ENCODE measurements around the gene AP1AR. TPM values are rescaled to one million over a fixed set of nuclear protein-coding genes. Genes with fewer than 3 reads are reported as not detected.
"Not testable (repeated sequence)": the region's sequence is repeated elsewhere in the genome, so short reads cannot be mapped to it uniquely, and the experiment has no call there.

Gene AP1AR
- 22.9 and 37.7 TPM in 2 replicates for total RNA-seq

DNA sequence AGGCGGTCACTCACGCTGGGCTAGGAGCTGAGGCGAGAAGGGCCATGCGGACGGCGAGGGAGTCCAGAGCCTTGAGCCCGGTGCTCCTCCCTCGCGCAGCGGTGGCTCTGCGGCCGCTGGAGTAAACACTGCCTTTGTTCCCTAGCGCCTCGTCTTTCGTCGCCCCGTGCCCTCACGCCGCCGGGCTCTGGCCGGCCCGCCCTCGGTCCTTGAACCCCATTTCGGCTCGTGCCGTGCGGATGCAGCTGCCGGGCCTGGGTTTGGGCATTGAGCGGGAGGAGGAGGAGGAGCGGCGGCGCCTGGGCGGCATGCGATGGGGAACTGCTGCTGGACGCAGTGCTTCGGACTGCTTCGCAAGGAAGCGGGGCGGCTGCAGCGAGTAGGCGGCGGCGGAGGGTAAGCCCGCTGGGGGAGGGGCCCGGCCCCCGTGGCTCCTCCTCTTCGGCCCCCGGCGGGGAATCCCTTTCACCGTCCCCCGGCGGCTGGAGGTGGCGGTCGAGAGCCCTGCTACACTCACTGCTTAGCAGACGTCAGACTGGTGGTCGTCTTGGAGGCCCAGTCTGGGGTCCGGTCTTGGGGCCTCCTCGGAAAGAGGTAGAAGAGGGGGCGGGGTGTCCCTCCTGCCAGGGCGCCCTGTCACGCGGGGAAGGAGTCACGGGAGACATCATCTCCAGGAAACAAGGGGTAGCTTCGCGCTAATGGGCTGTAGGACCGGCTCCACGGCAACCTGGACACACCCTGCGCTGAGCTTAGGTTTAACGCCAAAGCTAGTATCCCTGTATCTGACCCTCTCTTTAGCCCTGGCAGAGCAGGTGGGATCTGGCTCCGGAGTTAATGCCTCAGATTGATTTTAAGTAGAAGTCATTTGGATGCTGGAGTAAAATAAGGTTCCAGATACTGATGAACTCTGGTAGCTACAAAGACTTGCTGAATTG, at the start of gene AP1AR:
TSS of gene AP1AR (plus strand) at position 9 of the 935 bp plus-strand sequence. CDS start at position 314, 305 bp downstream.
- DNase-seq (ENCODE audit: low read depth in 2 of 2), result peak; percentile 85

DNA sequence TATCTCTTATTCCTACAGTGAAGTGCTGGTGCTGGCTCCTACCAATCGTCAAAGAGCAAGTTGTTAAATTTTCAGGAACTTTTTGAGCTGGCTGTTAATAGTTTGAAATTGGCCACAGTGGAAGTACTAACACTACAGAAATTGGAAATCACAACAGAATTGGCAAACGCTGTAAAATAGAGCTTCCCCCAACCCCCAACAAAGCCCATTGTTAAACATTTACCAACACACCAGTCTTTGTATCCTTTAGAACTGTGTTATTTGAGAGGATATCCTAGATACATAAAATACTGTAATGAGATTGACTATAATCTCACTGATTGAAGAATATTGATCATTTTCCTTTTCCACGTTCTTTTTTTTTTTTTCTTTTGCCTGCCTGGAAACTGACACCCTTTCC, 49.0 kb upstream of the AP1AR start:
- DNase-seq (ENCODE audit: low read depth in 2 of 2), result no peak

DNA sequence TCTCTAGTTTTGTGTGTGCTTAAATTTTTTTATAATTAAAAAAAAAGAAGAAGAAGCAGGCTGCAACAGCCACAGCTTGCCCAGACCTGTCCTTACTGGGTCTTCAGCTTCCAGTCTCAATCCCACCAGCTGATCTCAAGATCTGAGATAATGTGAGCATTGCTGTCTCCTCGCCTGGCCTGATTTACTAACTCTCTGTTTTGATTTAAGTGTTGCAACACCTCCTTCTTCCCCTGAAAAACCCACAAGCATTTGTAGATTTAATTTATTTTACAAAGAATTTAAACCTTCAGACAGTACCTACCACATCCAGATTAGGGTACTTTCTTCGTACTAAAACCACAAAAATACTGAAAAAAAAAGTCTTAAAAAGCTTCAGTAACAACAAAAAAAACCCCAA, 48.3 kb upstream of the AP1AR start:
- no peak for DNase-seq (ENCODE audit: low read depth in 2 of 2)

DNA sequence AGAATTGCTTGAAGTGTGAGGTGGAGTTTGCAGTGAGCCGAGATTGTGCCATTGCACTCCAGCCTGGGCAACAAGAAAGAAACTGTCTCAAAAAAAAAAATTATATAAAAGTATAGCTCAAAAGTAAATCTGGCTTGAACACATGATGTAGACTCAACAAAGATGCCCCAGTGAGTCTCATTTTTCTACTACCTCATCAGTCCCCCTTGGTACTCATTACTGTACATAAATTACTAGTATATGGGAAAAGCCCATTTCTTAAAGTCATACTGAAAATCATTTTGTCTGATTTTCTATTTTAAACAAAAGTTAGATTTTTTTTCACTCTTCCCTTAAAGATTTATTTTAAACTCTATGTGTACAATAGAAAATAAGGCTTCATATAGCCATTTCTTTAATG, 47.1 kb upstream of the AP1AR start:
- DNase-seq (ENCODE audit: low read depth in 2 of 2), result no peak

- DNase-seq (ENCODE audit: low read depth in 2 of 2), result no peak
Observed at GRCh38 chr4:112185334-112185733, 46.3 kb upstream of the AP1AR start.

GRCh38 chr4:112185740-112186670, 45.6 kb upstream of the AP1AR start:
- no peak for DNase-seq (ENCODE audit: low read depth in 2 of 2)

DNA sequence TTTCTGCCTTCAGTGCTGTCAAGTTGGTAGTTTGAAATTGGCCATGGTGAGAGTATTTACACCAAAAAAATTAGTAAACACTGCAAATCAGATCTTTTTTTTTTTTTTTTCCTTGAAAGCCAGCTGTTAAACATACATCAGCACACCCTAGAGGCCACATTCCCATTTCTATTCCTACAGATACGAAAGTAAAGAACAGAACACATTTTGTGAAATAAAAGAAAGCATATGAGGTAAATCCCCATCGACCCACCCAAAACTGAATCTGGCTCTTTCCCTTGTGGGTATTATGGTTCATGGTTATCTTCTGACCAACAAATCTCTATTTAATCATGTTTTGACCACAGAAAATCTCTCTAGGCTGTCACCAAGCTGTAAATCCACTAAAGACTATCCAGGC, 41.8 kb upstream of the AP1AR start:
- DNase-seq (ENCODE audit: low read depth in 2 of 2), result peak; percentile 39 to 57

GRCh38 chr4:112190684-112191083, 40.9 kb upstream of the AP1AR start:
- DNase-seq (ENCODE audit: low read depth in 2 of 2), result no peak

DNA sequence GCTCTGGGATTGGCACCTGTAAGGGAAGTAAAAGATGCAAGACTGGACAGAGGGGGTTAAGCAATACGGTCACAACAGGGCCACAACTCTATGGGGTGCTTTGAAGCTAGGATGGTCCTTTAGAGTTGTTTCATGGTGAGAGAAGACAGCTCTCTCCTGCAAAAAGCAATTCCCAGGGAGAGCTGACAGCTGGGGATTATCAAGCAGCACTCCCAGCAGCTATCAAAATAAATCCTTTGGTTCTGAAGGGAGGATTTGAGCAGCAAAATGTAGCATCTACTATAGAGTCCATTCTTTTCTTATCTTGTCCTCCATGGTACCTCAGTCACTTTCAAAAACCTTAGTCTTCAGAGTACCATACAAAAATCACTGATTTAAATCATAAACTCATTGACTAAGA, 35.1 kb upstream of the AP1AR start:
- no peak for DNase-seq (ENCODE audit: low read depth in 2 of 2)

DNA sequence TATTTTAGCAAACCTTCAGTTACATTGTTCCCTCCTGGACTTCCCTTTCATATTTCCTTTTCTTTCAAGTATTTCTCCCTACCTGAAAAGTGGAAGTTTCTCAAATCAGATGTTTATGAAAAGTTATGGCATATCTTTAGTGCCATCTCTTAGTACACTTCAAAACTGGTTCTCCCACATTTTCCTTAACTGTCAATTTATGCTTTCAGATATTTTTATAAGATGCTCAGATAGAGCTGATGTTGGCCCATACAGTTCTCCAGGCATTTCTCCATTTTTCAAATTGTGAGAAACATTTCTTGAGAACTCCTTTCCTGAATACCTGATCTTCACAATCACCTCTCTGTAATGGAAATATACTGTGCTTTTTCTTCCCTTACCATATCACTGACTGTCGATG, 32.5 kb upstream of the AP1AR start:
- no peak for DNase-seq (ENCODE audit: low read depth in 2 of 2)

DNA sequence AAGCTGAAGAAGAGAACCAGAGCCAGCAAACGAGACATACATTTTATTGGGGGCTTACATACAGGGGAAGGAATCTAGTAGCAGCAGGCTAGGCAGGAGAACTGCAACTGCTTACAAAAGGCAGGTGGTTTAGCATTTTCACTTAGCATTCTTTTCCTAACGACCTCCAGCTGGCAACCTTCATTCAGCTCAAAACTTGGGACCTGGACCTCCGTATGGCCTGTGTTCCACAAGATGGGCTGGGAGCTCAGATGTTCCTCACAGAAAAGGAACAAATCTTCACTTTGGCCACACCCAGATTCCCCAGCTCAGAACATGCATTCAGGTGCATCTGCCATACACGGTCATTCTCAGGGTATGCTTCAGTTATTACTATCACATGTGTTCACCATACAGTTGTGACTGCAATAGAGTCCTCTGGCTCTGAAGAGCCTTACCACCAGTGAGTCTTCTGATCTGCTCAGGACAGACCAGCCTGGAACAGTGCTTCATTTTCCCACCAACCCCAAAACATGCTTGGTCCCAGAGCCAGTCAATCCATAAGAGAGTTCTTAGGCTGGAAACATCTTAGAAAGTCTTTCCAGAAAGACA, 29.6 kb upstream of the AP1AR start:
- no peak for DNase-seq (ENCODE audit: low read depth in 2 of 2)

GRCh38 chr4:112203593-112203992, 28.0 kb upstream of the AP1AR start:
- no peak for DNase-seq (ENCODE audit: low read depth in 2 of 2)

DNA sequence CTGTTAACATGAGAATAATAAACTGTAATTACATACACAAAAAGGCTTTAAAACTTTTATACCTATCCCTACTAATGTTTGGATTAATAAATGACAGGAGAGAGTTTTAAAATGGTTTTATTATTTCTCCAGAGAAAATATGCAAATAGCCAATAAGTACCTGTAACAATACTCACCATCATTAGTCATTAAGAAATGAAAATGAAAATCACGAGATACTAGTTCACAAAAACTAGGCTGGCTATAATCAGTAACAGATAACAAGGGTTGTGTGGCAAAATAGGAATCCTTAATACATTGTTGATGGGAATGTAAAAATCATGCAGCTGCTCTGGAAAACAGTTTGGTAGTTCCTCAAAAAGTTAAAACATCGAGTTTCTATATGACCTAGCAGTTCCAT, 25.2 kb upstream of the AP1AR start:
- no peak for DNase-seq (ENCODE audit: low read depth in 2 of 2)

GRCh38 chr4:112208137-112209095, 23.2 kb upstream of the AP1AR start:
- not testable (repeated sequence) for DNase-seq (ENCODE audit: low read depth in 2 of 2)

DNA sequence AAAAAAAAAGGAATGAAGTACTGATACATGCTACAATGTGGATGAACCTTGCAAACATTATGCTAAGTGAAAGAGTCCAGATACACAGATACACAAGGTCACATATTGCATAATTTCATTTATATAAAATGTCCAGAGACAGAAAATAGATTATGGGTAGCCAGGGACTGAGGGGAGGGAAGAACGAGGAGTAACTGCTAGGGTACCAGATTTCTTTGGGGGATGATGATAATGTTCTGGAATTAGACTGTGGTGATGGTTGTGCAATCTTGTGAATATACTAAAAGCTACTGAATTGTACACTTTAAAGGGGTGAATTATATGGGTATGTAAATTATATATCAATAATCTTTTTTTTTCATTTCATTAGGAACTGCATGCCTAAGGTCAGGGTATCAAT, 20.8 kb upstream of the AP1AR start:
- DNase-seq (ENCODE audit: low read depth in 2 of 2), result no peak

- DNase-seq (ENCODE audit: low read depth in 2 of 2), result no peak
Observed at GRCh38 chr4:112213091-112213490, 18.5 kb upstream of the AP1AR start.

GRCh38 chr4:112213856-112214255, 17.7 kb upstream of the AP1AR start:
- DNase-seq (ENCODE audit: low read depth in 2 of 2), result peak; percentile 50 to 74

DNA sequence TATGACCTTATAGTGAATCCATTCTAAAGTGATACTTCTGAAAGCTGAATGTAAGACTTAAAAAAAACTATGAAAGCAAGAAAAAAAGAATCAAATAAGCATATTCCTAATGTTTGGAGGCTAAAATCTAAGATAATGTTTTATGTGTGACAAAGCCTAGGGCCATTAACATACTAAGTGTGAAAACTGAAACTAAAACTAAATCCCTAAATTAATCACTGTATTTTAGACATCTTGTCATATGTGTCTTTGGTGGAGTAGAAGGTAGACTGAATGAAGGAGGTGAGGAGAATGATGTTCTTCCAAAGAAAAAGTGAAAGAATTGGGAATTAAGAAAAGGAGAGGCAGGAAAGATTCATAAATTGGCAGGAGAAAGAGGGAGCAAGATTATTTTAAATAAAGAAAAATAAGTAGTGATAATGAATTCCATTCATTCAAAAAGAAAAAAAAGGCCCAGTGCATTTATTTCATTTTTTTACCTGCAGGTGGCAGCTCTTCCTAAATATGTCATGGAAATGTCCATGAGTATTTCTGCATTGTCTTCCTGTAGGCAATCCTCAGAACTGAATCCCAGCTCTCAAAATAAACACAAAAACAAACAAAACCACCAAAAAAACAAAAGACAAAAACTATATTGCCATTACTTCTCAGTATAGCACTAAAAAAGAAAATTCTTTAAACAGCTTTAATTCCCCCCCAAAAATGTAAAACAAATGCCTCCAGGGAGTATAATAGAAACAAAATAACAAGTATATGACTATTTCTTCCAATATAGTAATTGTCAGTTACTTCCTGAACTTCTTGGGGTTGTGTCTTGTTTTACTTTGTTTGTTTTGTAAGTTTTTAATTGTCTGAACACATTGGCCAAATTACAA, 17.0 kb upstream of the AP1AR start:
- peak; percentile 42 to 70 for DNase-seq (ENCODE audit: low read depth in 2 of 2)

DNA sequence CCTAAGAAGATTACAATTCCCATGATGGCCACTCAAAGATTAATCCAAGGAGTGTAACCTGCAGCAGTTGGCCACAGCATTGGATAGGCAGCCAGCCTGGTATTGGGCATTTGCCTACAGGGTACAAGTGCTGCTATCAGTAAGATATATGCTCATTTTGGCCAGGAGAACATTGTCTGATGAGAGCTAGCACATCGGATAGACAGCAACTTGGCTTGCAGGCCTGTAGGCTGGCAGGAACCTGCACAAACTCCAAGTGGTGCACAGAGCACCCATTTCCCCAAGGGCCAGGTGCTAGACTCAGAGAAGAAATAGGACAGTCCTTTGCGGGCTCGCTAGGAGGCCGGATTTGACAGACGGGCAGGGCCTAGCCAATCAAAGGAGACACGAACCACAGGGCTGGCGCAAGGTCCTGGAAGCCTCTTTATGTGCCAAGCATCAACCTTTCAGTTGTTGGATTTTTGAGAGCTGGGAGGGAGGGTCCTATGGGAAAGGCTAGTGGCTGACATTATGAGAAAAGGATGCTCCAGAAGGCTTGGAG, 11.7 kb upstream of the AP1AR start:
- no peak for DNase-seq (ENCODE audit: low read depth in 2 of 2)

Data from lung microvascular endothelial cell (primary cell).